ENCODE measurements around the gene SUV39H1. TPM values are rescaled to one million over a fixed set of nuclear protein-coding genes. Genes with fewer than 3 reads are reported as not detected.

SUV39H1 gene
- total and polyA plus RNA-seq, 2 of the 8 experiments (the other 6 are each of a cell fraction or from before 2014, with no cell fraction given) = 14.8 to 27.8 TPM

GRCh38 chrX:48752498-48752897, 56.0 kb downstream of the SUV39H1 start:
- no peak for TF ChIP-seq CBX5 (IDR thresholded peaks at IDR 0.05; ENCODE audit: low read depth, low read length)
- no peak overlapping the region for H4K91ac ChIP-seq (replicated peaks; ENCODE audit: insufficient read length, low read length)
- no peak overlapping the region for H4K8ac ChIP-seq (ENCODE audit: extremely low read depth, insufficient read depth, low read length)
- no peak overlapping the region for H3K4me2 ChIP-seq (ENCODE audit: insufficient read depth in 1 of 2, low read depth in 2 of 2, low read length in 2 of 2)
- H2BK5ac ChIP-seq (ENCODE audit: low read depth, low read length) = no peak overlapping the region
- H3K27me3 ChIP-seq (replicated peaks in 1 of 4; ENCODE audit: control insufficient read depth in 3 of 4, extremely low read depth in 1 of 4, insufficient read depth in 3 of 4, low read length in 3 of 4) = no peaks in the 10 kb centered on the region
- H3K18ac ChIP-seq (ENCODE audit: extremely low read depth, low read length) = no peak overlapping the region
- H2AFZ ChIP-seq (ENCODE audit: low read length) = no peak overlapping the region
- H2BK20ac ChIP-seq (ENCODE audit: low read length) = no peak overlapping the region
- no peak overlapping the region for H2BK15ac ChIP-seq (ENCODE audit: low read length)
- DNase-seq (ENCODE audit: low read depth in 1 of 2, low spot score in 2 of 2) (no peak), FAIRE-seq (no peak)
- H3K9me3 ChIP-seq (ENCODE audit: insufficient read depth in 2 of 2, low read depth in 1 of 2, low read length in 1 of 2) = no peaks in the 10 kb centered on the region
- H3K23ac ChIP-seq (ENCODE audit: insufficient read length) = no peak overlapping the region
- H3K4me1 ChIP-seq (replicated peaks in 1 of 4; ENCODE audit: control insufficient read depth in 3 of 4, insufficient read depth in 4 of 4, low read length in 3 of 4) = no peaks in the 10 kb centered on the region
- no peak overlapping the region for H2BK12ac ChIP-seq (ENCODE audit: low read depth, low read length)
- no peak overlapping the region for H3K4me3 ChIP-seq (ENCODE audit: extremely low read depth in 1 of 4, insufficient read depth in 2 of 4, low read depth in 3 of 4, low read length in 4 of 4)
- WGBS, 2 experiments (ENCODE audit: extremely low coverage in 1 of 2, insufficient coverage in 1 of 2, insufficient read length in 1 of 2, insufficient replicate concordance in 2 of 2, low coverage in 1 of 2, low lambda C conversion rate in 2 of 2, missing lambda C conversion rate in 1 of 2) = 88% methylated on average over 7 of the region's 7 CpGs; no CpG with 5 or more reads in 1 of the 2 experiments
- H2BK120ac ChIP-seq (replicated peaks; ENCODE audit: low read depth, low read length) = no peak overlapping the region
- H3K9ac ChIP-seq (replicated peaks in 1 of 4; ENCODE audit: extremely low read depth in 1 of 4, low read depth in 3 of 4, low read length in 3 of 4) = no peak overlapping the region
- no peak overlapping the region for H3K14ac ChIP-seq (ENCODE audit: insufficient read length)
- no peak overlapping the region for H3K56ac ChIP-seq (replicated peaks; ENCODE audit: insufficient read length, low read depth, low read length)
- no peak overlapping the region for H2AK5ac ChIP-seq (ENCODE audit: low read depth, low read length)
- H3K23me2 ChIP-seq (ENCODE audit: low read depth, low read length) = no peaks in the 10 kb centered on the region
- no peak overlapping the region for H4K5ac ChIP-seq (ENCODE audit: insufficient read length, low read depth, low read length)
- ChIA-PET POLR2A (ENCODE audit: partially characterized antibody) (no interaction called here), CTCF (ENCODE audit: partially characterized antibody) (no interaction called here)
- no peaks in the 10 kb centered on the region for H4K20me1 ChIP-seq (replicated peaks in 1 of 2; ENCODE audit: control insufficient read depth in 1 of 2, insufficient read depth in 2 of 2, low read length in 2 of 2)
- H3K79me2 ChIP-seq (ENCODE audit: control insufficient read depth in 1 of 2, insufficient read depth in 2 of 2, low read length in 2 of 2) = no peaks in the 10 kb centered on the region
- no peaks in the 10 kb centered on the region for H3K36me3 ChIP-seq (ENCODE audit: control insufficient read depth in 2 of 4, insufficient read depth in 4 of 4, low read length in 3 of 4)
- H3K79me1 ChIP-seq (ENCODE audit: low read depth, low read length) = no peaks in the 10 kb centered on the region
- H3K4ac ChIP-seq (replicated peaks; ENCODE audit: insufficient read length, low read depth, low read length) = no peak overlapping the region
- H3K27ac ChIP-seq (ENCODE audit: low read depth, low read length) = no peak overlapping the region
